Measurements from ENCODE around the gene PLOD2. TPM values are rescaled to one million over a fixed set of nuclear protein-coding genes. Genes with fewer than 3 reads are reported as not detected.

The PLOD2 gene
- total RNA-seq, 1 donor: 393 TPM

DNA sequence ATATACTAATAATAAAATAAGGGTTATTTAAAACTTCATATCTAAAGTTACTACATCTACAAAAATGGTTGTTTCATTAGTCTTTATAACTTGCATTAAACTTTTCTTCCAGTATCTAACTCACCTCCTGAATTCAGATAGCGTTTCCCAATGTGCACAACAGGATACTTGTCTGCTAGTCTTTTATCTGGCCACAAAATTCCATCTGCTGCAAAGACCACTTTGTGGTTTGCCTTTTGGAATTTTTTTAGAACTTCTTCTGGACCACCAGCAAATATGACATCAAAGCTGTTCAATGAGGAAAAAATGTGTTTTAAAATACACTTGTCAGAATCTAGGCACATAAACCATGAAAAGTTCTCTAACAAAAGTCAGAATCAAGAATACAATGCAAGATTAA lies 50.8 kb downstream of the PLOD2 start:
- TF ChIP-seq CTCF (IDR thresholded peaks at IDR 0.05; ENCODE audit: insufficient read depth, low read depth, low read length): no peak
- H3K4me3 ChIP-seq (ENCODE audit: low read depth, low read length): no peak overlapping the region
- no peak for DNase-seq (ENCODE audit: low read depth)

GRCh38 chr3:146106986-146107385 lies 54.0 kb downstream of the PLOD2 start:
- TF ChIP-seq CTCF (IDR thresholded peaks at IDR 0.05; ENCODE audit: insufficient read depth, low read depth, low read length): no peak
- DNase-seq (ENCODE audit: low read depth): no peak

GRCh38 chr3:146104068-146104467 lies 56.9 kb downstream of the PLOD2 start:
- no peak for TF ChIP-seq CTCF (IDR thresholded peaks at IDR 0.05; ENCODE audit: insufficient read depth, low read depth, low read length)
- H3K4me3 ChIP-seq (ENCODE audit: low read depth, low read length): no peak overlapping the region
- no peak for DNase-seq (ENCODE audit: low read depth)

More at GRCh38 chr3:146106986-146107385, 54.0 kb downstream of the PLOD2 start:
- H3K4me3 ChIP-seq (ENCODE audit: low read depth, low read length): no peak overlapping the region

DNA sequence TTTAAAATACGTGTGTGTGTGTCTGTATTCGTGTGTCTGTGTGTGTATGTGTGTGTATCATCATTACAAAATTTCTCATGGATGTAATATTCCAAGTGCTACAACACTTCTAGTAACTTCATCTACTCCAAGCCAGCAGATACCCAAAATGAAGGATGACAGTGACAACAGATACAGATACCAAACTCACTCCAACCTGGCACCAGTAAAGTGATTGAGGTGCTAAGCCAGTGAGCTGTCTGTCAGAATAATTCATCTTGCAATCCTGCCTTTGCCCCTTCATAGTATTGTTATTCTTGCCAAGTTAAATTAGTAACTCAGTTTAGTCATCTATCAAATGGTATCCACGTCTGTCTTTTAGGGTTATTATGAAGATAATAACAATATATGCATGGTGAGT lies 58.1 kb downstream of the PLOD2 start:
- no peak overlapping the region for H3K4me3 ChIP-seq (ENCODE audit: low read depth, low read length)
- no peak for TF ChIP-seq CTCF (IDR thresholded peaks at IDR 0.05; ENCODE audit: insufficient read depth, low read depth, low read length)
- no peak for DNase-seq (ENCODE audit: low read depth)

DNA sequence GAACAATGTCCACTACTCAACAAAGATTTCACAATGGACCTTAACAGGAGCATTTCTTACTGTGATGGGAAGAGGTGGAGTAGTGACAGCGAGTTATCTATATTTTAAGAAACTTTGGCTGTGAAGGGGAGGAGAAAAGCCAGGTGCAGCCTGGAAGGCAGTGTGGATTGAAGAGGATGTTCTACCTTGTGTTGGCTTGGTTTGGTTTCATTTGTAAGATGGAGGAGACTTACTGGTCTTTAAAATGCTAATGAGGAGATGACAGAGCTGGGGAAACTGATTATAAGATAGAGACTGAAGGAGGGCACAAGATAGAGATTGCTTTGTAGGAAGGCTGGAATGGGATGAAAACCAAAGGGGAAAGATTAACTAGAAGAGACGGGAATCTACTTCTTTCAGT lies 59.4 kb downstream of the PLOD2 start:
- no peak overlapping the region for H3K4me3 ChIP-seq (ENCODE audit: low read depth, low read length)
- no peak for DNase-seq (ENCODE audit: low read depth)
- TF ChIP-seq CTCF (IDR thresholded peaks at IDR 0.05; ENCODE audit: insufficient read depth, low read depth, low read length): no peak

DNA sequence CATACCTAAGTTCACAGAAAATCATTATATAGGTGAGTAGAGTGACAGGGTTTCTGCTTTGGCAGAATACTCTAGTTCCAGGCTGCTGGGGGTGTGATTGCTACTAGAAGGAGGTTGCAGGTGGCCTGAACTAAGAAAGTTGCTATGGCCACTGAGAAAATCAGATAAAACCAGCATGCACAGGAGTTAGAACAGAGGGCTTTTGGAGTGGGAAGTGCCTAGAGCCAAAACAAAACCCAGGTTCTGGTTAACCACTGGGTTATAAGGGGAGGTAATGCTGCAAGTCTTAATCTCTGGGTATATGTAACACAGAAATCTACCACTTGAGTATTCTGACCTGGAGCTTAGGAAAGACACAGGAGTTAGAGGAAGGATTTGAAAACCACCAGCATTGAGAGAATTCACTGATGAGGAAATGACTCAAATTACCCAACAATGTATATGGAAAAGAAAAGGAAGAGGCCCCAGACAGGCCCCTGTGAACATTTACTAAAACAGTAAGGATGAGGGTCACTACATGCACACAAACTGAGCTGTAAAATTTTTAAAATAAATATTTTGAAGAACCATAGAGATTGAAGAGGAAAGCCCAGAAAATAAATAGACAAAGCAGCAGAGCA lies 60.0 kb downstream of the PLOD2 start:
- TF ChIP-seq CTCF (IDR thresholded peaks at IDR 0.05; ENCODE audit: insufficient read depth, low read depth, low read length): no peak
- no peak overlapping the region for H3K4me3 ChIP-seq (ENCODE audit: low read depth, low read length)
- no peak for DNase-seq (ENCODE audit: low read depth)

DNA sequence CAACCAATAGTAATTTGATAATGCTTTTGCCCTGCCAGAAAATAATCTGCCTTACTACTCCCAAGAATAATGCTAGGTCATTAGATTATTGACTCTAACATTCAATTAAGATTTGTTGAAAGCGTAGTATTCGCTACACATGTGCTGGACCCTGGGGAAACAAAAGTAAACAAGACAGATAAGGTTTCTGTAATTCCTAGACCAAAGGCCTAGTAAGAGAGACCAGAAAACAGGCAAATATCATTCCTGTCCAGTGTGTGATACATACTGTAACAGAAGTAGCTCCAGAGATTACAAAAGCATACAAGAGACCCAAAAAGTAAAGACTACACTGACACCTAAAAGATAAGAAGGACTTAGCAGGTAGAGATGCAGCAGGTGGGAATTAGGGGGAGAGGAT lies 60.8 kb downstream of the PLOD2 start:
- DNase-seq (ENCODE audit: low read depth): no peak
- H3K4me3 ChIP-seq (ENCODE audit: low read depth, low read length): no peak overlapping the region
- TF ChIP-seq CTCF (IDR thresholded peaks at IDR 0.05; ENCODE audit: insufficient read depth, low read depth, low read length): no peak
